Hypothalamus (tissue), 51 donors: ENCODE measurements around the gene KCNQ1.

ENCODE experiments used
- DNase-seq, 51 donors: peaks; one replicate each; lab custom pipeline; 2025; lab: John Stamatoyannopoulos, UW

KCNQ1 gene

GRCh38 chr11:2699531-2700414, 255.0 kb downstream of the KCNQ1 start, which contains the start of gene KCNQ1OT1:
KCNQ1OT1 (minus strand) TSS chr11:2699994.
- DNase-seq: peak; percentile 29 to 93 (median 83)

GRCh38 chr11:2700415-2701211, 255.8 kb downstream of the KCNQ1 start:
- DNase-seq: peak in 25 of 51 donors; percentile 11 to 67 (median 30)

- DNase-seq: no peak
Measured at GRCh38 chr11:2701230-2701629, 256.4 kb downstream of the KCNQ1 start.

- no peak for DNase-seq
Measured at GRCh38 chr11:2701898-2702434, 257.2 kb downstream of the KCNQ1 start.

DNA sequence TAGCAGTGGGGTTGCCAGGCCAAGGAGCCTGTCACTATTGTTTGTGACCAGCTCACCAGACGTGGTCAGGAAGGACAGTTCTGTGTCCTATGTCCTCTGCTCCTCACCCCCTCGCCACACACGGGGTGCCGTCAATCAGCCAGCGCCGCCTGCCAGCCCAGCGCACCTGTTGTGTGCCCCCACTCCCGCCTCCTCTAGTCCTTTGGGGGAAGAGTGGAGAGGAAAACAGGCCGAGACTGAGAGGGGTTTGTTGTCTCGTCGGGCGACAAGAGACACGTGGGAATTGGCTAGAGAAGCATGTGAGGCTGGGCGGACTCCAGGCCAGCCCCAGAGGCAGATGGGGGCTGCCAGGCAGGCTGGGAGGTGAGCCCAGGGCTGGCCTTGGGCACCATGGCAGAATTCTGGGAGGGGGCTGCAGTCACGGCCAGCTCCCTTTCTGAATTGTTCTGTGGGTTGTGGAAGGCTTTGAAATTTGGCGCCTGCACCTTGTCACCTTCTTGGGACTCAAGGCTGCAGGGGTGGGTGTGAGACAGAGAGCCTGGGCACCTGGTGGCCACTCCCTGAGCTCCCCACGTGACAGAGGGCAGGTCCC, 258.1 kb downstream of the KCNQ1 start:
- peak in 12 of 51 donors; percentile 11 to 45 (median 26) for DNase-seq

DNA sequence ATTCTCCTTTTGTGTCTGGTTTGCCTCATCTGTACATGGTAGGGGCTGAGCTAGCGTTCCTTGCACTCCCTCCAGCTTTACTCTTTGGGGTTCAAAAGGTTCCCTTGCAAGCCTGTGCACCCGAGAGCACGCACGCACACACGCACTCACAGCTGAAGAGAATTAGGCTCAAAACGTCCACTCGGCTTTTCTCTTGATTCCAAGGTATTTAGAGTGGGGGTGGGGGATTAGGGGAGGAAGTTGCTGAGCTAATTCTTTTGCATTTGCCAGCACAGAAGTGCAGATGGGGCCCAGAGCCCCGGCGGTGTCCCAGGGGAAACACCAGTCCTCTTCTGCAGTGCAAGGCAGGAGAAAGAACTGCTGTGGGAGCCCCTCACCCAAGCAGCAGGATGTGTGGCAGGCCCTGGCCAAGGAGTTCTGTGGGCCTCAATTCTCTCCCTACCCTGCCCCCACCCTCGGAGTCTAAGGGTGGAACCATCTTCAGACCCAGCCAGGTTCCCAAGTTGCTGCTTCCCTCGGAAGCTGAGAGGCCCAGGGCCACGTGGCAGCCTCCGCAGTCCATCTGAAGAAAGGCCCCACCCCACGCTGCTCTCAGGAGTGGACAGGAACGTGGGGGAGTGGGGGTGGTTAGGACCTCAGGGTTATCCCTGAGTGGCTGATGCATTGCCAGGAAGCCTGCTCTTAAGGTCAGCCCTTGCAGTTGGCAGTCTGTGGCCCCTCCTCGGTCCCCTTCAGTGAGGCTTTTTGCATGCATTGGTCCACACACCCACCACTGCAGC, 258.7 kb downstream of the KCNQ1 start:
- no peak for DNase-seq

- DNase-seq: no peak
Measured at GRCh38 chr11:2704356-2704755, 259.5 kb downstream of the KCNQ1 start.

GRCh38 chr11:2704896-2705606, 260.2 kb downstream of the KCNQ1 start:
- DNase-seq: no peak

DNA sequence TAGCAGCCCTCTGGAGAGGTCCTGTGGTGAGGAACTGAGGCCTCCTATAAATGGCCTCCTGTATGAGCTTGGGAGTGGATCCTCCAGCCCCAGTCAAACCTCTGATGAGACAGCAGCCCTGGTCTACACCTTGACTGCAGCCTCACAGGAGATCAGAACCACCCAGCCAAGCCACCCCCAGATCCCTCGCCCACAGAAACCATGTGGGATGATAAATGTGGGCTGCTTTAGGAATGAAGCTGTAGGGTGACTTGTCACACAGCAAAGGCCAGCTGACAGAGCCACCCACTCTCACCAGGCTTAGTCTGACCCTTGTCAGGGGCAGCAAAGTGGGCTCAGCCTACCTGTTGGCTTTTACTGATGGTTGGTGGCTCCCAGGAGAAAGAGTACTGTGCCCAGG, 261.5 kb downstream of the KCNQ1 start:
- no peak for DNase-seq

- no peak for DNase-seq
Measured at GRCh38 chr11:2707736-2708135, 262.9 kb downstream of the KCNQ1 start.

- peak in 4 of 51 donors; percentile 12 to 21 (median 16) for DNase-seq
Measured at GRCh38 chr11:2708151-2708581, 263.4 kb downstream of the KCNQ1 start.

GRCh38 chr11:2708757-2709281, 264.0 kb downstream of the KCNQ1 start:
- DNase-seq: no peak

DNA sequence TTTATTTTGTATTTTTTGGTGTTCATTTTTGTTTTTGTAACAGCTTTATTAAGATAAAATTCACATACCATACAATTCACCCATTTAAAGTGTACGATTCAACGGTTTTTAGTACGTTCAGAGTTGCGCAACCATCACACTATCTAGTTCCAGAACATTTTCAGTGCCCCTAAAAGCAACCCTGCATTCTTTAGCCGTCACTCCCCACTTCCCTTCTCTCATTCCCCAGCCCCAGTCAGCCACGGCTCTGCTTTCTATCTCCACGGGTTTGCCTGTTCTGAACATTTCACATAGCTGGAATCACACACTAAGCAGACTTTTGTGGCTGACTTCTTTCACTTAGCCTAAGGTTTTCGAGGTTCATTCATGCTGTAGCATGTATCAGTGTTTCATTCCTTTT, 264.6 kb downstream of the KCNQ1 start:
- DNase-seq: no peak

DNA sequence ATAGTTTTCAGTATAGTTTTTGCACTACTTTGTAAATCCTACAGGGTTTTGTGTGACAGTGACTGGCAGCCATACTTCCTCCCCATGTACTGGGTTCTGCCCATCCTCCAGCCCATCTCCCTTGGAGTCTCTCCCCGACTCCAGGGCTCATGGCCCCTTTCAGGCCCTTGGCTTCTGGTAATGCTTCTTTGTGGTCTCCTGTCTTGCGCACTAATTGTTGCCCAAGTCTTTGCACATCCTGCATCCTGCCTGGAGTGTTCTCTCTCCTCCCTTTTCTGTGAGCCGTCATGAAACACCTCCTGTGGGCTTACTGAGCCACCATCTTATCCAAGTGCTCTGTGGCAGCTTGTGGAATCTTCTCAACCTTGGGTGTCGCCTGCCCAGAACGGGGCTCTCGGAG, 266.4 kb downstream of the KCNQ1 start:
- DNase-seq: no peak

- no peak for DNase-seq
Measured at GRCh38 chr11:2713094-2713493, 268.3 kb downstream of the KCNQ1 start.

GRCh38 chr11:2713661-2714462, 269.1 kb downstream of the KCNQ1 start:
- DNase-seq: no peak

DNA sequence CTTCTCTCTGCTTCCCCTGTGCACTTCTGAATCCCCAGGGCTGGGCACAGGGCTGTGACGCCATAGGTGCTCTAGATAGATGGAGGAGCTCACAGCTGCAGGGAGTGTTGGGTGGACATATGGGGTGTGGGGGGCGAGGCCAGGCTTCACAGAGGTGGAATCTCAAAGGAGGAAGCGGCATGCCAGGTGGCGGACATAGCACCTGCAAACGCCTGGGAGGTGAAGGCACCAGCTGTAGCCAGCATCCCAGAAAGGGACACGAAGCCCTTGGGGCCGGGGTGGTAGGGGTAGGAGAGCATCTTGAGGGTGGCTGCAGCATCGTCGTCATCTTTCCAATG, 269.6 kb downstream of the KCNQ1 start:
- DNase-seq: no peak

- no peak for DNase-seq
Measured at GRCh38 chr11:2714871-2715270, 270.1 kb downstream of the KCNQ1 start.
